ENCODE data around the gene HNRNPA3. TPM values are rescaled to one million over a fixed set of nuclear protein-coding genes. Genes with fewer than 3 reads are reported as not detected.

Gene HNRNPA3
- total RNA-seq, 4 donors from 2014 or later: 32.6 to 55.9 (median 47.4) TPM

DNA sequence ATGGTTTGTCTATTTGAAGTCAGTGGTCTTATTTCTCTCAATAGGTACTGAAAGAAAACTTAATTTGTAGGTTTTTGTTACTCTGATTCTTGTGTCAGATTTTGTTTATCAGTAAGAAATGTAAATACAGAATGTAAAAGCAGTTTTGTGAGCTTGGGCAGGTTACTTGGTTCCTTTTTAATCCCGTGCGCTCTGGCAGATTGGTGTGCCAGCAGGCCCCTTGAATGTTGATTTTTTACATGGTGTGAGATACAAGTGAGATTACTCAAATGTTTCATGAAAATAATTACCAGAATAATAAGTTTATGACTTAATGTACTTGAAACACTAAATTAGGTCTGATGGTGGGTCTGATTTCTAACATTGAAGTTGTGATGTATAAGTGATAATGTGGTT, 13.4 kb downstream of the HNRNPA3 start:
- intact Hi-C loops (cut with DNase I; ENCODE audit: low total_unique reads): no loop called here
- WGBS, 2 donors: 76 to 89% methylated on average over 2 of the region's 2 CpGs
- H3K4me3 ChIP-seq (ENCODE audit: low read depth, poor library complexity, severe bottlenecking): no peak overlapping the region
- TF ChIP-seq POLR2A (IDR thresholded peaks at IDR 0.05): no peak
- TF ChIP-seq CTCF (IDR thresholded peaks at IDR 0.05): no peak
- DNase-seq (ENCODE audit: low spot score in 2 of 2): no peak

DNA sequence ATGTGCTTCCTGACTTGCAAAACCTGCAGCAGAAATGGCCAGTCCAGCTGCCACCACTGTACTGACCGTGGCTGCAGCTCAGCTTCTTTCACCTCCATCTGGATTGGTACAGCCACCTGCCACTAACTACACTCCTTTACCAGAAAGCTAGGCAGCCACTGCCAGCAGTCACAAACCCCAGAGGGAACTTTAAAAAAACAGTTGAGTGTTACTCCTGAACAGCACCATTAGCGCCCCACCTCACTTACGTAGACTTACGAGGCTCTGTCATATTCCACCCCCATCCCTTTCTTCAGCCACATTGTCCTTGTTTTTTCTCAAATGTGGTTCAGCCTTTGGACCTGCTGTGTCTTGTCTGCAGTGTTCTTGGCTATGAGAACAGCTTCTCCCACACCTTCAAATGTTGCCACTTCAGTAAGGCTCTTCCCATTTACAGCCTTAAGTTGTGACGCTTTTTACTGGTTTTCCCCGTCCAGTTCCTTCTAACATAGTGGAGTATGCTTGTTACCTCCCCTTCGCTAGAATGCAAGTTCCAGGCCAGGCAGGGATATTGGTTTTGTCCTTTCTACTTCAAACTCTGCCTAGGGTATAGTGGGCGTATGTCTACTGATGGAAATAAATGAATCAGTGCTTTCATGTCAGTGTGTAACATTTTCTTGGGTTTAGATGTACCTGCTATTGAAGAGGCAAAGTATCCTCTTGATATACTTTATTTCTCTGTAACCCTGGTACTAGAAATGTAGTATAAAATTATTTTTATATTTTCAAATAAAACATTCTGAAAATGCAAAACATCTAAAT, 17.0 kb downstream of the HNRNPA3 start:
- 55 to 67% methylated on average over 8 of the region's 8 CpGs for WGBS, 2 donors
- no peak for TF ChIP-seq POLR2A (IDR thresholded peaks at IDR 0.05)
- TF ChIP-seq CTCF (IDR thresholded peaks at IDR 0.05): no peak
- no peak overlapping the region for H3K4me3 ChIP-seq (ENCODE audit: low read depth, poor library complexity, severe bottlenecking)
- intact Hi-C loops (cut with DNase I; ENCODE audit: low total_unique reads): no loop called here
- DNase-seq (ENCODE audit: low spot score in 2 of 2): no peak

DNA sequence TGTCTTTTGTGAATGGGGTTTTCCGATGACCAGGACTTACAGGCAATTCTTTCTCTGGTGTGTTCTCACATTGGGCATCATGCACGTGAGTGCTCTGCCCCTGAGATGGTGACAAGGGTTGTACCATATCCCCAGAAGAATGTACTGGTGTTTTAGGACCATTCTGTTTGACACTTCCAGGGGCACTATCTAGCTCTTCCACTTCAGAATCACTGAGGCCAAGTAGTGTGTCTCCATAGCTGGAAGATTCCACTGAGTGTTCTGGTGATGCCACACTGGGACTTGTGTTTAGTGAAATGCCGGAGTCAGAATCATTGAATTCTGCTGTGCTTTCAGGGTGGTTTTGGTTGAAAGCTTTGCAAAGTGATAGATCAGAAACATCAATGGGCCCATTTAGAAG, 18.7 kb downstream of the HNRNPA3 start:
- 91 to 93% methylated on average over 3 of the region's 3 CpGs for WGBS, 2 donors
- no peak overlapping the region for H3K4me3 ChIP-seq (ENCODE audit: low read depth, poor library complexity, severe bottlenecking)
- intact Hi-C loops (cut with DNase I; ENCODE audit: low total_unique reads): no loop called here
- TF ChIP-seq CTCF (IDR thresholded peaks at IDR 0.05): no peak
- TF ChIP-seq POLR2A (IDR thresholded peaks at IDR 0.05): no peak
- no peak for DNase-seq (ENCODE audit: low spot score in 2 of 2)

- intact Hi-C loops (cut with DNase I; ENCODE audit: low total_unique reads): no loop called here
- no peak overlapping the region for H3K4me3 ChIP-seq (ENCODE audit: low read depth, poor library complexity, severe bottlenecking)
- no peak for TF ChIP-seq POLR2A (IDR thresholded peaks at IDR 0.05)
- TF ChIP-seq CTCF (IDR thresholded peaks at IDR 0.05): no peak
- WGBS, 2 donors: 84 to 86% methylated on average over 8 of the region's 8 CpGs
- DNase-seq (ENCODE audit: low spot score in 2 of 2): no peak
Observed at GRCh38 chr2:177232098-177232704, 19.6 kb downstream of the HNRNPA3 start.

- no peak for DNase-seq (ENCODE audit: low spot score in 2 of 2)
- intact Hi-C loops (cut with DNase I; ENCODE audit: low total_unique reads): no loop called here
- TF ChIP-seq POLR2A (IDR thresholded peaks at IDR 0.05) (no peak), CTCF (IDR thresholded peaks at IDR 0.05) (no peak)
- no peak overlapping the region for H3K4me3 ChIP-seq (ENCODE audit: low read depth, poor library complexity, severe bottlenecking)
Observed at GRCh38 chr2:177234267-177234666, 21.7 kb downstream of the HNRNPA3 start.
